AG04449 (cell line): ENCODE results near the gene PF4V1.

Source experiments
- CTCF ChIA-PET: fragments of 350-600 bp; formaldehyde crosslinking; extraction: SDS; loops from one replicate; lab custom pipeline; 2021; ENCODE audit warnings: antibody characterized with exemption; lab: Yijun Ruan, JAX
- POLR2A ChIA-PET: fragments of 400-600, 350-600 bp; formaldehyde crosslinking; extraction: SDS; loops from one replicate; lab custom pipeline; 2020; ENCODE audit warnings: antibody characterized with exemption, inconsistent platforms; lab: Yijun Ruan, JAX
- DNase-seq: peaks from one replicate; pipeline ENCODE4 v3.0.0-alpha.2; 2010; ENCODE audit warnings: low read depth, low spot score
- H3K4me3 ChIP-seq: 2 replicates; pipeline ENCODE4 v1.5.1; 2011; ENCODE audit warnings: low read depth, mild to moderate bottlenecking, control low read depth, low read length
- CTCF ChIP-seq: IDR thresholded peaks from one replicate; pipeline ENCODE4 v1.5.1; 2011; ENCODE audit warnings: mild to moderate bottlenecking, moderate library complexity, low read length, control low read depth, inconsistent platforms; ENCODE audit not compliant: insufficient read depth; ENCODE audit errors: missing control alignments

The PF4V1 gene

DNA sequence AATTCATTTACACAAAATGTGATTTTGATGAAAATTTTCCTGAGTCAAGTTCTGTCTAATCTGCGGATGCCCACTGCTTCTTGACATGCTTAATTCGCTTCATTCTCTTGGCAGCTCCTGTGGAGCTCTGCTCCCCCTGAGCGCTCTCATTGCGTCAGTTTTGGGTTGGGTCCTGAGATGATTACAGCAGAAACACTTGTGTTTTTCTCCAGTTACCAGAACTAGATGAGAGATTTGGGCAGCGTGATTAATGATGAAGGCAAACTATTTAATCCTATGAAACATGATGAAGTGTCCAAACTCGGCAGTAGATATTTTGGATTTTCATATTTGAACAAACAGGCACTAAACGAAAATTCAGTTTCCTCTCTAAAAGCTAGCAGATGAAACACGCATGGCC lies 11.9 kb downstream of the PF4V1 start:
- ChIA-PET CTCF (interaction anchor here (0.6 to 3.1 kb wide), 5 partner anchors 9 to 202 kb away, joined by 3 to 9 read pairs (median 3); partner anchors contain the start of gene PF4V1), POLR2A (no interaction called here)
- no peak overlapping the region for H3K4me3 ChIP-seq
- no peak for TF ChIP-seq CTCF
- DNase-seq, result no peak

DNA sequence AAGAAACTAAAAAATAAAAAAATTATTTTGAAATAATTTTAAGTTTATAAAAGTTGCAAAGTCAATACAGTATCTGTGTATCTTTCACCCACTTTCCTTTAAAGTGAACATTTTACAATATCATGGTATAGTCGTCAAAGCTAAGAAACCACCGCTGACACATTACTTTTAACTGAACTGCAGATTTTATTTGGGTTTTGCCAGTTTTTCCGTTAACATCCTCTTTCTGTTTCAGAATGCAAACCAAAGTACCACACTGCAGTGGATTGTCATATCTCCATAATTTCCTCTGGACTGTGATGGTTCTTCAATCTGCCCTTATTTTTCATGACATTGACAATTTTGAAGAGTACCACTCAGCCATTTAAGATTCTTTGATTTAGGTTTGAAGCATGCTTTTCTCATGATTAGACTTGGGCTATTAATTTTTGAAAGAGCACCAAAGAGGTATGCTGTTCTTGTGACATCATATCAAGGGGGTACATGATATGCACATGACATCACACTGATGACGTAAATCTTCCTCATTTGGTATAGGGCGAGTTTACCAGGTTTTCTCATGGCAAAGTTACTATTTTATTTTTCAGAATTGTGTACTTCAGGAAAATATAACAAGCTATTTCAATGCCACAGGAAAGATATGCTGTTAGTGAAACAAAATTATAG lies 12.5 kb downstream of the PF4V1 start:
- no peak overlapping the region for H3K4me3 ChIP-seq
- no peak for TF ChIP-seq CTCF
- no peak for DNase-seq
- ChIA-PET POLR2A (no interaction called here), CTCF (interaction anchor here (0.7 to 3.1 kb wide), 3 partner anchors 17 to 203 kb away, joined by 3 to 9 read pairs (median 3); no protein-coding TSS in a partner anchor)

- DNase-seq, result no peak
- no peak overlapping the region for H3K4me3 ChIP-seq
- CTCF ChIA-PET, result interaction anchor here (1.2 kb wide), 1 partner anchor 16 kb away, joined by 3 read pairs; no protein-coding TSS in a partner anchor
- POLR2A ChIA-PET, result no interaction called here
- TF ChIP-seq CTCF, result no peak
Observed at GRCh38 chr4:73866246-73866645, 13.2 kb downstream of the PF4V1 start.

GRCh38 chr4:73867783-73868182 lies 14.7 kb downstream of the PF4V1 start:
- ChIA-PET POLR2A (no interaction called here), CTCF (interaction anchor here (1.1 to 1.6 kb wide), 2 partner anchors 11 to 24 kb away, joined by 3 to 4 read pairs; no protein-coding TSS in a partner anchor)
- H3K4me3 ChIP-seq, result no peak overlapping the region
- DNase-seq, result no peak
- TF ChIP-seq CTCF, result no peak

DNA sequence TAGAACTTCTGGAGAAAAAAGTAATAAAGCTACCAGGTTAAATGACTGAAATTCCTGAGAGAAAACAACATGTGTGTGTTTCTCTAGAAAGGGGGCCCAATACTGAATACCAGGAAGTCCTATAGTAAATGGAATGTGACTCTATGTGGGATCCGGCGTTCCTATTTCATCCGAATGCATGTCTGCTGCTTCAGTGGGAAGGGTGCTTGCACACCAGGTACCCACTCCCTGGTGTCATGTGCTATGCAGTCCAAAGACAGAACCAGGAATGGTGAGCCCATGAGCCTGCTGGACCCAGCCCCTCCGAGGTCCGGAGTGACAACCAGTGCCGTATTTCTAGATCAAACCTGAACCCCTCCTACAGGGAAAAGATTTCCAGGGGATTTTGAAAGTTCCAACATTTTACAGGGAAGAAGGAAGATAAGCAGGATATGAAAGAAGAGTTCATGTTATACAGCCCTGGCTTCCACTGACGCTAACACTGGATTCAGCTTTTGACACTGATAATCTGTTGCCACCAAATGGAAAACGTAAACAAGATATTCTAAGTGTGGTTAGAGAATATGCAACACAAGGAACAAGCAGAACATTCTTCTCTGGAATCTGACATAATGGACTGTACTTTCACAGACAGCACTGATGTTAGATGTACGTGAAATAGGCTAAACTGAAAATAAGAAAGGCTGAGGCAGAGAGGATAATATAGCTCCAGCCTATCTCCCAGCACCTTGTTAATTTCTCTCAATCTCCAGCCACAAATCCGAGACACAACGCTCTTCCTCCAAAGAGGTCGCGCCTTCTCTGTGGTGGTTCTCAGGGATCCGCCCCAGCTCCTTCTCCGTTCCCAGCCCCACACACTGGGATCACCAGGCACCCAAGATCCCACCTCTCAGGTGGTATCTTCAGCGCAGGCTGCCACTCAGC lies 15.4 kb downstream of the PF4V1 start:
- peak overlapping the region; percentile 59 for H3K4me3 ChIP-seq
- CTCF ChIA-PET, result interaction anchor here (1.0 to 1.6 kb wide), 6 partner anchors 9 to 138 kb away, joined by 3 to 6 read pairs (median 4); no protein-coding TSS in a partner anchor
- DNase-seq, result no peak
- no peak for TF ChIP-seq CTCF
- POLR2A ChIA-PET, result no interaction called here
